ENCODE data around the gene ACVR1B. TPM values are rescaled to one million over a fixed set of nuclear protein-coding genes. Genes with fewer than 3 reads are reported as not detected.

The ACVR1B gene
- total RNA-seq, 1 experiment from 2014 or later, result 16.1 TPM

GRCh38 chr12:51914034-51914923 lies 37.2 kb upstream of the ACVR1B start:
- no peak for TF ChIP-seq CTCF (IDR thresholded peaks at IDR 0.05; ENCODE audit: unreplicated experiment)
- POLR2A ChIA-PET, result interaction anchor here (0.6 kb wide), 1 partner anchor 37 kb away, joined by 4 read pairs; no protein-coding TSS in a partner anchor
- no peak overlapping the region for H3K4me3 Mint-ChIP-seq (ENCODE audit: unreplicated experiment)
- intact Hi-C loops (cut with micrococcal nuclease), result no loop called here
- no peaks in the 10 kb centered on the region for H3K36me3 Mint-ChIP-seq (ENCODE audit: insufficient read depth, unreplicated experiment)
- DNase-seq (ENCODE audit: unreplicated experiment), result no peak
- no peak overlapping the region for H3K27ac Mint-ChIP-seq (ENCODE audit: low read depth, unreplicated experiment)
- H3K9me3 Mint-ChIP-seq (ENCODE audit: unreplicated experiment), result no peaks in the 10 kb centered on the region
- no peaks in the 10 kb centered on the region for H3K27me3 Mint-ChIP-seq (ENCODE audit: insufficient read depth, unreplicated experiment)
- no TSS peak for BruUV-seq (replicated peaks)
- CTCF ChIA-PET, result interaction anchor here (0.6 to 6.5 kb wide), 3 partner anchors 8 to 87 kb away, joined by 3 to 32 read pairs (median 3); no protein-coding TSS in a partner anchor
- H3K4me1 Mint-ChIP-seq (ENCODE audit: insufficient read depth, unreplicated experiment), result peaks cover 5% of the 10 kb centered on the region

- no peak overlapping the region for H3K4me3 Mint-ChIP-seq (ENCODE audit: unreplicated experiment)
These were observed 36.4 kb upstream of the ACVR1B start for GRCh38 chr12:51915003-51915625.

GRCh38 chr12:51915951-51916350 lies 35.5 kb upstream of the ACVR1B start:
- no peaks in the 10 kb centered on the region for H3K27me3 Mint-ChIP-seq (ENCODE audit: insufficient read depth, unreplicated experiment)
- BruUV-seq (replicated peaks), result no TSS peak
- CTCF ChIA-PET, result interaction anchor here (1.1 kb wide), 1 partner anchor 40 kb away, joined by 3 read pairs; no protein-coding TSS in a partner anchor
- no peaks in the 10 kb centered on the region for H3K36me3 Mint-ChIP-seq (ENCODE audit: insufficient read depth, unreplicated experiment)
- DNase-seq (ENCODE audit: unreplicated experiment), result no peak
- no peak for TF ChIP-seq CTCF (IDR thresholded peaks at IDR 0.05; ENCODE audit: unreplicated experiment)
- H3K4me1 Mint-ChIP-seq (ENCODE audit: insufficient read depth, unreplicated experiment), result peaks cover 5% of the 10 kb centered on the region
- no peak overlapping the region for H3K27ac Mint-ChIP-seq (ENCODE audit: low read depth, unreplicated experiment)
- intact Hi-C loops (cut with micrococcal nuclease), result no loop called here
- POLR2A ChIA-PET, result interaction anchor here (0.6 kb wide), 1 partner anchor 918 kb away, joined by 3 read pairs; the partner anchor contains the start of gene KRT79
- no peak overlapping the region for H3K4me3 Mint-ChIP-seq (ENCODE audit: unreplicated experiment)
- H3K9me3 Mint-ChIP-seq (ENCODE audit: unreplicated experiment), result no peaks in the 10 kb centered on the region

More at GRCh38 chr12:51915003-51915625, 36.4 kb upstream of the ACVR1B start:
- H3K27ac Mint-ChIP-seq (ENCODE audit: low read depth, unreplicated experiment), result no peak overlapping the region
- TF ChIP-seq CTCF (IDR thresholded peaks at IDR 0.05; ENCODE audit: unreplicated experiment), result no peak
- intact Hi-C loops (cut with micrococcal nuclease), result no loop called here
- no TSS peak for BruUV-seq (replicated peaks)
- CTCF ChIA-PET, result interaction anchor here (0.6 to 6.5 kb wide), 3 partner anchors 8 to 87 kb away, joined by 3 to 32 read pairs (median 3); no protein-coding TSS in a partner anchor
- POLR2A ChIA-PET, result interaction anchor here (0.6 kb wide), 1 partner anchor 36 kb away, joined by 4 read pairs; no protein-coding TSS in a partner anchor
- peaks cover 5% of the 10 kb centered on the region for H3K4me1 Mint-ChIP-seq (ENCODE audit: insufficient read depth, unreplicated experiment)
- no peak for DNase-seq (ENCODE audit: unreplicated experiment)
- H3K36me3 Mint-ChIP-seq (ENCODE audit: insufficient read depth, unreplicated experiment), result no peaks in the 10 kb centered on the region
- H3K9me3 Mint-ChIP-seq (ENCODE audit: unreplicated experiment), result no peaks in the 10 kb centered on the region
- H3K27me3 Mint-ChIP-seq (ENCODE audit: insufficient read depth, unreplicated experiment), result no peaks in the 10 kb centered on the region

- no peak for TF ChIP-seq CTCF (IDR thresholded peaks at IDR 0.05; ENCODE audit: unreplicated experiment)
- intact Hi-C loops (cut with micrococcal nuclease), result no loop called here
- Mint-ChIP-seq H3K27me3 (ENCODE audit: insufficient read depth, unreplicated experiment) (no peaks in the 10 kb centered on the region), H3K4me1 (ENCODE audit: insufficient read depth, unreplicated experiment) (peaks cover 4% of the 10 kb centered on the region), H3K9me3 (ENCODE audit: unreplicated experiment) (no peaks in the 10 kb centered on the region), H3K27ac (ENCODE audit: low read depth, unreplicated experiment) (no peak overlapping the region), H3K36me3 (ENCODE audit: insufficient read depth, unreplicated experiment) (no peaks in the 10 kb centered on the region), H3K4me3 (ENCODE audit: unreplicated experiment) (no peak overlapping the region)
- ChIA-PET POLR2A (no interaction called here), CTCF (interaction anchor here (0.8 to 1.2 kb wide), 3 partner anchors 9 to 53 kb away, joined by 3 to 4 read pairs (median 3); no protein-coding TSS in a partner anchor)
- DNase-seq (ENCODE audit: unreplicated experiment), result no peak
- no TSS peak for BruUV-seq (replicated peaks)
These were observed 34.4 kb upstream of the ACVR1B start for GRCh38 chr12:51917041-51917590.

Data from MCF 10A (cell line).